Lung (tissue), 12 donors: ENCODE measurements around the gene FOXE1. TPM values are rescaled to one million over a fixed set of nuclear protein-coding genes. Genes with fewer than 3 reads are reported as not detected.

Experiments used
- ATAC-seq: fragments of 200-7000 bp; cut with Tn5 transposase; one replicate; pipeline ENCODE4 v1.9.1; 2020; ENCODE audit warnings: moderate number of reproducible peaks; ENCODE audit not compliant: insufficient read depth, low FRiP score
- DNase-seq, 3 donors: peaks; one replicate each; pipeline ENCODE4 v3.0.0-alpha.2; 2013 to 2017
- H3K27ac ChIP-seq, 2 donors: one replicate each; pipeline ENCODE4 v1.5.1; 2013; ENCODE audit warnings: mild to moderate bottlenecking in 2 of 2, moderate library complexity in 2 of 2, control low read depth in 1 of 2, inconsistent platforms in 1 of 2, low read depth in 1 of 2, low read length in 1 of 2
- H3K27me3 ChIP-seq, 3 donors: one replicate each; pipeline ENCODE4 v1.5.1; 2013; ENCODE audit warnings: low read length in 2 of 3; ENCODE audit not compliant: control insufficient read depth in 3 of 3, insufficient read depth in 3 of 3
- H3K36me3 ChIP-seq, 4 donors: one replicate each; pipeline ENCODE4 v1.5.1; 2013; ENCODE audit warnings: low read length in 4 of 4, mild to moderate bottlenecking in 1 of 4, moderate library complexity in 1 of 4; ENCODE audit not compliant: control insufficient read depth in 4 of 4, insufficient read depth in 4 of 4
- H3K4me1 ChIP-seq, 5 donors: one replicate each; pipeline ENCODE4 v1.5.1; 2013; ENCODE audit warnings: low read length in 5 of 5, mild to moderate bottlenecking in 2 of 5, moderate library complexity in 1 of 5; ENCODE audit not compliant: control insufficient read depth in 5 of 5, insufficient read depth in 5 of 5
- H3K4me3 ChIP-seq: one replicate; pipeline ENCODE4 v1.5.1; 2013; ENCODE audit warnings: mild to moderate bottlenecking, control low read depth, moderate library complexity
- H3K9ac ChIP-seq, 2 donors: one replicate each; pipeline ENCODE4 v1.5.1; 2013; ENCODE audit warnings: low read length in 2 of 2, control low read depth in 1 of 2; ENCODE audit not compliant: insufficient read depth in 1 of 2
- H3K9me3 ChIP-seq, 4 donors: one replicate each; pipeline ENCODE4 v1.5.1; 2013; ENCODE audit warnings: low read length in 3 of 4, mild to moderate bottlenecking in 1 of 4, moderate library complexity in 1 of 4; ENCODE audit not compliant: control insufficient read depth in 4 of 4, insufficient read depth in 3 of 4
- WGBS, 2 donors: extraction: QIAGEN DNeasy Blood & Tissue Kit; methylation state at CpG; one replicate each; pipeline ENCODE4 v1.1.7; 2013; 5-methylcytosine and 5-hydroxymethylcytosine counted together
- polyA plus RNA-seq, 2 donors: library from polyadenylated mRNA; stranded (reverse); fragments of 200-250 nt; gene quantifications; one replicate each; pipeline ENCODE4 v1.2.1, GENCODE V29; 2013
- total RNA-seq, 2 donors: library from RNA; depleted of rRNA in 1 of 2; stranded (reverse); fragments of >200 nt in 1 of 2; gene quantifications; one replicate each; pipeline ENCODE4 v1.2.1, GENCODE V29; 2014 to 2021
- TF ChIP-seq, protein P1 (sequence below): IDR thresholded peaks from 2 replicates; pipeline ENCODE4 v1.5.1; 2012; ENCODE audit warnings: mild to moderate bottlenecking; ENCODE audit errors: control extremely low read depth, extremely low read depth
- donor health status: control.
- donor health status: control.
- donor health status: Bipolar disorder and iron deficiency.
- donor health status: healthy.
- donor health status: DM: yes; HTN: yes; CAD: no.

The FOXE1 gene
- total and polyA plus RNA-seq, 4 donors = 0.06 to 0.14 (median 0.08) TPM; not detected in 1

DNA sequence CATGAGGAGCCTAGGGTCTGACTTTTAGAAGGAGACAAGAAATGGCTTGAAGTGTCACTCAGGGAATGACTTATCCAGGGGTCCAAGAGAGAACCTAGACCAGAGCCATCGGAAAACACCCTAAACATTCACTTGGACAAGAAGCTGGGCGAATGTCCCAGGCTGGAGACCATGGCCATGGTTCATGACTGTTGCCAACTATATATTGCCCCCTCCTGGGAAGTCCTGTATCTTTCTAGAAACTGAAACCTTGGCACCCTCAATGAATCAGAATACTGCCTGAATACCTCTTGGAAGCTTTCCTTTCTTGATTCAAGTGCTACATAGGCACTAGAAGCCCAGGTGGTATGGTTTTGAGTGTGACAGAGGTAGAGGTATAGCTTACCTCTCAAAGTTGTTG lies 39.4 kb downstream of the FOXE1 start:
- WGBS, 2 donors = 88 to 89% methylated on average over 2 of the region's 2 CpGs
- DNase-seq (no peak), ATAC-seq (no peak)
- Histone ChIP-seq H3K27ac (no peak overlapping the region), H3K36me3 (no peaks in the 10 kb centered on the region), H3K4me1 (no peaks in the 10 kb centered on the region), H3K9me3 (peaks cover 0 to 4% (median 0%) of the 10 kb centered on the region in 4 donors), H3K9ac (no peak overlapping the region), H3K4me3 (no peak overlapping the region), H3K27me3 (peaks cover 0 to 2% (median 0%) of the 10 kb centered on the region in 3 donors)
- TF ChIP-seq, protein P1, sequence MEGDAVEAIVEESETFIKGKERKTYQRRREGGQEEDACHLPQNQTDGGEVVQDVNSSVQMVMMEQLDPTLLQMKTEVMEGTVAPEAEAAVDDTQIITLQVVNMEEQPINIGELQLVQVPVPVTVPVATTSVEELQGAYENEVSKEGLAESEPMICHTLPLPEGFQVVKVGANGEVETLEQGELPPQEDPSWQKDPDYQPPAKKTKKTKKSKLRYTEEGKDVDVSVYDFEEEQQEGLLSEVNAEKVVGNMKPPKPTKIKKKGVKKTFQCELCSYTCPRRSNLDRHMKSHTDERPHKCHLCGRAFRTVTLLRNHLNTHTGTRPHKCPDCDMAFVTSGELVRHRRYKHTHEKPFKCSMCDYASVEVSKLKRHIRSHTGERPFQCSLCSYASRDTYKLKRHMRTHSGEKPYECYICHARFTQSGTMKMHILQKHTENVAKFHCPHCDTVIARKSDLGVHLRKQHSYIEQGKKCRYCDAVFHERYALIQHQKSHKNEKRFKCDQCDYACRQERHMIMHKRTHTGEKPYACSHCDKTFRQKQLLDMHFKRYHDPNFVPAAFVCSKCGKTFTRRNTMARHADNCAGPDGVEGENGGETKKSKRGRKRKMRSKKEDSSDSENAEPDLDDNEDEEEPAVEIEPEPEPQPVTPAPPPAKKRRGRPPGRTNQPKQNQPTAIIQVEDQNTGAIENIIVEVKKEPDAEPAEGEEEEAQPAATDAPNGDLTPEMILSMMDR = no peak

DNA sequence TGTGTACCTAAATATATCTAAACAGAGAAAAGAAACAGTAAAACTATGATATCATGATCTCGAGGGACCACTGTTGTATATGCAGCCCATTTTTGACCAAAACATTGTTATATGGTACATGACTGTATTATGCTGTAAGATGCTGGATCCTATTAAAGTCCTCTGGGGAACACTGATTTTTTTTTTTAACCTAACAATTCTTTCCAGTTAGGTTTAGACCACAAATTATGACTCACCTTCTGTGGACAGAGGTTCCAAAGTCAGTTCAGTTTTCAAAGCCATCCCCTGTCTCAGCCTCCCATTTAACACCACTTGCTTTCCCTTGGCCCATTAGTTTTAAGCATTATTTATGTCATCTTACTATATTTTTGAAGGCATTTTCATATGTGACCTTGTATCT lies 42.2 kb downstream of the FOXE1 start:
- Histone ChIP-seq H3K4me3 (no peak overlapping the region), H3K27ac (no peak overlapping the region), H3K4me1 (no peaks in the 10 kb centered on the region), H3K36me3 (peaks cover 0 to 3% (median 2%) of the 10 kb centered on the region in 4 donors), H3K9me3 (peaks cover 0 to 4% (median 0%) of the 10 kb centered on the region in 4 donors), H3K9ac (no peak overlapping the region), H3K27me3 (no peaks in the 10 kb centered on the region)
- no peak for ATAC-seq
- TF ChIP-seq, protein P1 = no peak
- 95 to 96% methylated on average over 1 of the region's 1 CpG for WGBS, 2 donors
- no peak for DNase-seq

DNA sequence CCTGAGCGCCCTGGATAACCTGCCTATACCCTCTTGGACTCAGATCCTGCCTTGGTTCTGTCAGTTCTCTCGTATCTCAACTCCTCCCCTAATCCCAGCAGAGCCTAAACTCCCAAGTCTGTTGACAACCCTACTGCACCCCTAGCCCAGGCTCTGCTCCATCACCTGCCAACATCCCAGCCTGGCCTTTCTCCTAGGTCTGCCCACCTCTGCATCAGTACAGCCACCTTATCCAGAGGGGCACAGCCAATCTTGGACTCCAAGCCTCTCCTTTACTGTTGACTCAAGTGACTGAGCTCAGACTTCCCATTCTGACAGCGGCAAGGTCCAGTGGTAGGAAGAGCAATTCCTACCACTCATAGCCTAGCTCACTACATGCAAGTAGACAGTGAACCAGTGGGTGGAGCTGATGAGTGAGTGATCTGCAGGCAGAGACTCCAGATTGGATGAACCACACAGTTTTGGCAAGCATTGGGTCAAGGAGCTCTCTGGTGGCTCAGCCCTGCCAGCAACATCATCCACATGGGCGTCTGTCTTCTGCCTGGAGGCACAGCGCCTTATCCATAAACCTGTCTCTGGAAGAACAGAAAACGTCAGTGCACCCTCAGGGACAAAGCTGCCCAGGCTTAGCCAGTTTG lies 42.8 kb downstream of the FOXE1 start:
- no peaks in the 10 kb centered on the region for H3K4me1 ChIP-seq
- ATAC-seq (no peak), DNase-seq (no peak)
- H3K9ac ChIP-seq = no peak overlapping the region
- no peak overlapping the region for H3K27ac ChIP-seq
- H3K36me3 ChIP-seq = peaks cover 0 to 4% (median 3%) of the 10 kb centered on the region in 4 donors
- TF ChIP-seq, protein P1 = no peak
- WGBS, 2 donors = 86 to 87% methylated on average over 6 of the region's 6 CpGs
- H3K27me3 ChIP-seq = no peaks in the 10 kb centered on the region
- H3K4me3 ChIP-seq = no peak overlapping the region
- peaks cover 0 to 4% (median 0%) of the 10 kb centered on the region in 4 donors for H3K9me3 ChIP-seq
